Ascending aorta (tissue), 2 donors: ENCODE results near the gene TENT5A. TPM values are rescaled to one million over a fixed set of nuclear protein-coding genes. Genes with fewer than 3 reads are reported as not detected.

Experiments used
- DNase-seq, 2 donors: peaks; one replicate each; pipeline ENCODE4 v3.0.0-alpha.2; 2019; ENCODE audit warnings: low spot score in 2 of 2
- H3K27ac ChIP-seq, 2 donors: fragments of 200-600 bp; sonication (generic); one replicate each; pipeline ENCODE4 v1.5.1; 2016 to 2017; ENCODE audit warnings: mild to moderate bottlenecking in 1 of 2
- H3K27me3 ChIP-seq: fragments of 200-600 bp; sonication (generic); one replicate; pipeline ENCODE4 v1.5.1; 2017
- H3K36me3 ChIP-seq, 2 donors: fragments of 200-600 bp; sonication (generic); one replicate each; pipeline ENCODE4 v1.5.1; 2016
- H3K4me1 ChIP-seq, 2 donors: fragments of 200-600 bp; sonication (generic); one replicate each; pipeline ENCODE4 v1.5.1; 2016 to 2017; ENCODE audit warnings: mild to moderate bottlenecking in 1 of 2
- H3K4me3 ChIP-seq, 2 donors: fragments of 200-600 bp; sonication (generic); one replicate each; pipeline ENCODE4 v1.5.1; 2016 to 2017; ENCODE audit warnings: mild to moderate bottlenecking in 1 of 2
- H3K9me3 ChIP-seq, 2 donors: fragments of 200-600 bp; sonication (generic); one replicate each; pipeline ENCODE4 v1.5.1; 2016
- CTCF ChIP-seq, 3 experiments: fragments of 200-600 bp in 2 of 3; fragments of 450-650 bp in 1 of 3; sonication (generic) in 2 of 3; IDR thresholded peaks; one replicate each; pipeline ENCODE4 v1.5.1; 2016 to 2019; ENCODE audit warnings: antibody characterized with exemption in 3 of 3, mild to moderate bottlenecking in 1 of 3, moderate library complexity in 1 of 3
- intact Hi-C: fragments of 100-400 bp; cut with DNase I; formaldehyde crosslinking; loops from one replicate; pipeline ENCODE4 v1.15.1; 2023
- total RNA-seq: library from RNA; depleted of rRNA; stranded (reverse); fragments of >200 nt; gene quantifications from one replicate; pipeline ENCODE4 v1.1.0, GENCODE V29; 2016

Gene TENT5A
- total RNA-seq, 1 donor from 2014 or later = 9.6 TPM

GRCh38 chr6:81766482-81767069 is 14.1 kb upstream of the TENT5A start:
- TF ChIP-seq CTCF (IDR thresholded peaks at IDR 0.05) = no peak
- Histone ChIP-seq H3K4me1 (peaks cover 0 to 13% of the 10 kb centered on the region in 2 donors), H3K27me3 (no peaks in the 10 kb centered on the region), H3K9me3 (no peaks in the 10 kb centered on the region), H3K4me3 (peak overlapping the region in 1 of 2 donors; percentile 1), H3K27ac (peak overlapping the region; percentile 12 to 46), H3K36me3 (no peaks in the 10 kb centered on the region)
- no peak for DNase-seq
- intact Hi-C loops = no loop called here

- no peak for TF ChIP-seq CTCF (IDR thresholded peaks at IDR 0.05)
- intact Hi-C loops = no loop called here
- no peak overlapping the region for H3K4me3 ChIP-seq
Observed at GRCh38 chr6:81764531-81764930, 12.1 kb upstream of the TENT5A start.

GRCh38 chr6:81763968-81764367 is 11.5 kb upstream of the TENT5A start:
- TF ChIP-seq CTCF (IDR thresholded peaks at IDR 0.05) = no peak
- intact Hi-C loops = no loop called here
- H3K36me3 ChIP-seq = no peaks in the 10 kb centered on the region
- DNase-seq = no peak
- H3K4me1 ChIP-seq = peaks cover 0 to 13% of the 10 kb centered on the region in 2 donors
- no peaks in the 10 kb centered on the region for H3K9me3 ChIP-seq
- no peaks in the 10 kb centered on the region for H3K27me3 ChIP-seq
- no peak overlapping the region for H3K4me3 ChIP-seq
- no peak overlapping the region for H3K27ac ChIP-seq

More at GRCh38 chr6:81764531-81764930, 12.1 kb upstream of the TENT5A start:
- no peak for DNase-seq
- Histone ChIP-seq H3K27ac (no peak overlapping the region), H3K4me1 (peaks cover 0 to 13% of the 10 kb centered on the region in 2 donors), H3K9me3 (no peaks in the 10 kb centered on the region), H3K27me3 (no peaks in the 10 kb centered on the region), H3K36me3 (no peaks in the 10 kb centered on the region)

GRCh38 chr6:81763051-81763450 is 10.6 kb upstream of the TENT5A start:
- no peak for DNase-seq
- no peaks in the 10 kb centered on the region for H3K36me3 ChIP-seq
- H3K9me3 ChIP-seq = no peaks in the 10 kb centered on the region
- no peak overlapping the region for H3K4me3 ChIP-seq
- H3K4me1 ChIP-seq = peaks cover 0 to 13% of the 10 kb centered on the region in 2 donors
- no peaks in the 10 kb centered on the region for H3K27me3 ChIP-seq
- TF ChIP-seq CTCF (IDR thresholded peaks at IDR 0.05) = no peak
- intact Hi-C loops = no loop called here
- no peak overlapping the region for H3K27ac ChIP-seq

GRCh38 chr6:81762606-81763005 is 10.1 kb upstream of the TENT5A start:
- no peak overlapping the region for H3K4me3 ChIP-seq
- intact Hi-C loops = no loop called here
- H3K36me3 ChIP-seq = no peaks in the 10 kb centered on the region
- no peaks in the 10 kb centered on the region for H3K9me3 ChIP-seq
- DNase-seq = no peak
- no peaks in the 10 kb centered on the region for H3K27me3 ChIP-seq
- H3K27ac ChIP-seq = no peak overlapping the region
- no peak for TF ChIP-seq CTCF (IDR thresholded peaks at IDR 0.05)
- peaks cover 0 to 13% of the 10 kb centered on the region in 2 donors for H3K4me1 ChIP-seq

- Histone ChIP-seq H3K4me1 (peaks cover 0 to 11% of the 10 kb centered on the region in 2 donors), H3K4me3 (no peak overlapping the region), H3K36me3 (no peaks in the 10 kb centered on the region), H3K27me3 (no peaks in the 10 kb centered on the region), H3K9me3 (no peaks in the 10 kb centered on the region), H3K27ac (no peak overlapping the region)
- TF ChIP-seq CTCF (IDR thresholded peaks at IDR 0.05) = no peak
- DNase-seq = no peak
- intact Hi-C loops = no loop called here
Observed at GRCh38 chr6:81762132-81762531, 9.7 kb upstream of the TENT5A start.
